ENCODE results near the gene MTRFR.

MTRFR gene

DNA sequence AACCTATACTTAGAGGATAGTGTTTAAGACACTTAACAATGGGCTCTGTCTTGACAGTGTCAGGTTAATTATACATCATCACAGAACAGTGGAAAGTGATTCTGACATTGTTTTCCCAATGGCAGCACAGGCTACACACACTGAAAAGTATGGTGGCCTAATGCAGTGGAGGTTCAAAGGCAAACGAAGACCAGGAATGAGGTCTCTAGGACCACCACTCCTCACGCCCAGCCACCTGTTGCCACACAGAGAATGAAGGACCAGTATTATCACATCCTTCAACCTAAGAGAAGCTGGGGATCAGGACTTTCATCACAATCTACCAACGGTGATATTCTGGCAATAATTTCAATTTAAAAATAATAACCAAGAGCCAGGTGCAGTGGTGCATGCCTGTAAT is 73.0 kb downstream of the MTRFR start:
- no peak for DNase-seq (ENCODE audit: low read depth)
- no peak overlapping the region for H3K4me3 ChIP-seq (ENCODE audit: control insufficient read depth, low read depth, low read length)
- TF ChIP-seq, protein P1, sequence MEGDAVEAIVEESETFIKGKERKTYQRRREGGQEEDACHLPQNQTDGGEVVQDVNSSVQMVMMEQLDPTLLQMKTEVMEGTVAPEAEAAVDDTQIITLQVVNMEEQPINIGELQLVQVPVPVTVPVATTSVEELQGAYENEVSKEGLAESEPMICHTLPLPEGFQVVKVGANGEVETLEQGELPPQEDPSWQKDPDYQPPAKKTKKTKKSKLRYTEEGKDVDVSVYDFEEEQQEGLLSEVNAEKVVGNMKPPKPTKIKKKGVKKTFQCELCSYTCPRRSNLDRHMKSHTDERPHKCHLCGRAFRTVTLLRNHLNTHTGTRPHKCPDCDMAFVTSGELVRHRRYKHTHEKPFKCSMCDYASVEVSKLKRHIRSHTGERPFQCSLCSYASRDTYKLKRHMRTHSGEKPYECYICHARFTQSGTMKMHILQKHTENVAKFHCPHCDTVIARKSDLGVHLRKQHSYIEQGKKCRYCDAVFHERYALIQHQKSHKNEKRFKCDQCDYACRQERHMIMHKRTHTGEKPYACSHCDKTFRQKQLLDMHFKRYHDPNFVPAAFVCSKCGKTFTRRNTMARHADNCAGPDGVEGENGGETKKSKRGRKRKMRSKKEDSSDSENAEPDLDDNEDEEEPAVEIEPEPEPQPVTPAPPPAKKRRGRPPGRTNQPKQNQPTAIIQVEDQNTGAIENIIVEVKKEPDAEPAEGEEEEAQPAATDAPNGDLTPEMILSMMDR (conservative IDR thresholded peaks at IDR 0.05; ENCODE audit: control insufficient read depth, insufficient read depth, low read depth, low read length) = no peak
